Measurements from ENCODE around the gene CTDP1.

- TF ChIP-seq CTCF (conservative IDR thresholded peaks at IDR 0.05; ENCODE audit: low read length): no peak
- TF ChIP-seq EZH2phosphoT487 (IDR thresholded peaks at IDR 0.05; ENCODE audit: borderline replicate concordance): no peak
These were observed 33.7 kb downstream of the CTDP1 start for GRCh38 chr18:79713341-79713740.

All from Loucy (cell line).